ENCODE measurements around the gene CRY1. TPM values are rescaled to one million over a fixed set of nuclear protein-coding genes. Genes with fewer than 3 reads are reported as not detected.

Gene CRY1
- polyA plus RNA-seq, 1 donor from 2014 or later: 33.4 TPM

DNA sequence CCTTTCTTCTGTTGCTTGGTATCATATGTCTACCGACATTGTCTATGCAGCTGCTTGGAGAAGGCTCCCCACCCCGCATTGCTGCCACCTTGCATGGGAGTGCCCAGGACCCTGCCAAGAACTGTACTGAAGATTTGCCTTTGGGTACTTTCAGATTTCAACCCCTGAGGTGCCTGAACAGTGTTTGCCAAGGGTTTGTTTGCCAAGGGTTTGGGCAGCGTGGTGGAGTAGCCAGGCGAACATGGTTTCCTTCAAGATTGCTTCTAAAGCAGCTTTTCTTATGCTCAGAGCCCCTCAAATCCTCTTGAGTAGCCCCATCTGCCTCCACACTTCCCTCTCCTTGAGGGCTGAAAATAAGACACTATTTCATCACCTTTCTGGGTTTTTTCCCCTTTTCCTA, 25.3 kb upstream of the CRY1 start (continued):
- TF ChIP-seq POLR2AphosphoS5 (IDR thresholded peaks at IDR 0.05): no peak

DNA sequence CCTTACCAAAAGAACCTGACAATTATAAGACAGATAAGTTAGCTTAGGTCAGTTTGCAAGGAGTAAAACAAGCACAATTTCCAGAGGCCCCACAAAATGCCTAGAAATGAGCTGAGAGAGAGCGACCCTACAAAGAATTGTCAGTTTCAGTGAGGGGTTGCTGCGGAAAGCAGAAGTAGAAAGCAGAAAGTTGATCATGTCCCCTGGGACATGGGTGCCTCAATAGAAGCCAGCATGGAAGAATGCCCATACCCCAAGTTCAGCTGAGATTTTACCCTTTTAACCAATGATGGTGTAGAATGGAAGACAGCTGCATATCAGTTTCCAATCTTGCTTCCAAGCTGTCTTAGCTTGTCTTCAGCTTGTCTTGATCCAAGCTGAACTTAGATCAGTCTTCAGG, 21.8 kb upstream of the CRY1 start:
- no peaks in the 10 kb centered on the region for H3K27me3 ChIP-seq (ENCODE audit: insufficient read depth, low read depth, low read length)
- no peak overlapping the region for H3K9ac ChIP-seq (ENCODE audit: low read length)
- no peaks in the 10 kb centered on the region for H3F3A ChIP-seq (ENCODE audit: insufficient read depth, low read length, poor library complexity, severe bottlenecking)
- no peaks in the 10 kb centered on the region for H4K20me1 ChIP-seq (ENCODE audit: insufficient read depth)
- no peaks in the 10 kb centered on the region for H3K79me2 ChIP-seq (replicated peaks; ENCODE audit: insufficient read depth, low read length)
- no peaks in the 10 kb centered on the region for H3K9me2 ChIP-seq (ENCODE audit: insufficient read depth, low read length)
- no peak overlapping the region for H3K4me2 ChIP-seq (ENCODE audit: low read length)
- no peak overlapping the region for H2AFZ ChIP-seq (ENCODE audit: low read depth, low read length)
- no peaks in the 10 kb centered on the region for H3K9me3 ChIP-seq (ENCODE audit: low read length)
- TF ChIP-seq RAD21 (conservative IDR thresholded peaks at IDR 0.05): no peak
- no peak for TF ChIP-seq EP300 (conservative IDR thresholded peaks at IDR 0.05; ENCODE audit: poor library complexity, severe bottlenecking)
- H3K27ac ChIP-seq (ENCODE audit: low read length): no peak overlapping the region
- no peak overlapping the region for H3K4me3 ChIP-seq (ENCODE audit: low read length)
- H3K36me3 ChIP-seq (ENCODE audit: insufficient read depth, low read length): no peaks in the 10 kb centered on the region

- TF ChIP-seq RAD21 (conservative IDR thresholded peaks at IDR 0.05): no peak
- no peak for TF ChIP-seq SMC3 (conservative IDR thresholded peaks at IDR 0.05; ENCODE audit: poor library complexity)
- TF ChIP-seq EP300 (conservative IDR thresholded peaks at IDR 0.05; ENCODE audit: poor library complexity, severe bottlenecking): no peak
- no peak for TF ChIP-seq MXI1 (conservative IDR thresholded peaks at IDR 0.05; ENCODE audit: poor library complexity, severe bottlenecking)
- no peak for TF ChIP-seq TAF1 (IDR thresholded peaks at IDR 0.05; ENCODE audit: low read depth)
- no peak for TF ChIP-seq POLR2AphosphoS5 (IDR thresholded peaks at IDR 0.05)
- TF ChIP-seq REST (IDR thresholded peaks at IDR 0.05; ENCODE audit: borderline replicate concordance): no peak
- no peak for TF ChIP-seq CTCF (IDR thresholded peaks at IDR 0.05; ENCODE audit: poor library complexity, severe bottlenecking)
- no peak for TF ChIP-seq EZH2 (IDR thresholded peaks at IDR 0.05; ENCODE audit: borderline replicate concordance, insufficient read depth, low read length, poor library complexity, severe bottlenecking)
- Histone ChIP-seq H3F3A (ENCODE audit: insufficient read depth, low read length, poor library complexity, severe bottlenecking) (no peaks in the 10 kb centered on the region), H3K4me3 (ENCODE audit: low read length) (no peak overlapping the region)
Observed at GRCh38 chr12:107111314-107111713, 18.0 kb upstream of the CRY1 start.

More at GRCh38 chr12:107111314-107111713, 18.0 kb upstream of the CRY1 start:
- Histone ChIP-seq H3K36me3 (ENCODE audit: insufficient read depth, low read length) (no peaks in the 10 kb centered on the region), H3K9me3 (ENCODE audit: low read length) (no peaks in the 10 kb centered on the region), H3K27ac (ENCODE audit: low read length) (no peak overlapping the region), H3K4me2 (ENCODE audit: low read length) (no peak overlapping the region), H3K9ac (ENCODE audit: low read length) (no peak overlapping the region), H4K20me1 (ENCODE audit: insufficient read depth) (no peaks in the 10 kb centered on the region), H3K27me3 (ENCODE audit: insufficient read depth, low read depth, low read length) (no peaks in the 10 kb centered on the region), H2AFZ (ENCODE audit: low read depth, low read length) (no peak overlapping the region), H3K79me2 (replicated peaks; ENCODE audit: insufficient read depth, low read length) (no peaks in the 10 kb centered on the region), H3K9me2 (ENCODE audit: insufficient read depth, low read length) (no peaks in the 10 kb centered on the region)

Measured in neural cell (in vitro differentiated cells).